Esophagus muscularis mucosa (tissue), 4 donors: ENCODE results near the gene MTHFR. TPM values are rescaled to one million over a fixed set of nuclear protein-coding genes. Genes with fewer than 3 reads are reported as not detected.

Source experiments
- DNase-seq: peaks from one replicate; pipeline ENCODE4 v3.0.0-alpha.2; 2017; ENCODE audit errors: extremely low spot score
- H3K27ac ChIP-seq, 4 donors: fragments of 200-600 bp; sonication (generic); replicated peaks in 1 of 4; 1 replicate in 3 of 4; 2 replicates in 1 of 4; pipeline ENCODE4 v1.5.1; 2016 to 2019; ENCODE audit warnings: mild to moderate bottlenecking in 1 of 4
- H3K27me3 ChIP-seq, 4 donors: fragments of 200-600 bp; sonication (generic); one replicate each; pipeline versions ENCODE4 v1.5.1 to v1.6.0; 2016 to 2019
- H3K36me3 ChIP-seq, 4 donors: fragments of 200-600 bp; sonication (generic); one replicate each; pipeline ENCODE4 v1.5.1; 2016 to 2019
- H3K4me1 ChIP-seq, 4 donors: fragments of 200-600 bp; sonication (generic); one replicate each; pipeline ENCODE4 v1.5.1; 2016 to 2019
- H3K4me3 ChIP-seq, 4 donors: fragments of 200-600 bp; sonication (generic); 1 replicate in 2 of 4; 2 replicates in 2 of 4; pipeline ENCODE4 v1.5.1; 2016 to 2019; ENCODE audit warnings: mild to moderate bottlenecking in 4 of 4, moderate library complexity in 1 of 4
- H3K9me3 ChIP-seq, 4 donors: fragments of 200-600 bp; sonication (generic); 1 replicate in 3 of 4; 2 replicates in 1 of 4; pipeline ENCODE4 v1.5.1; 2016 to 2019
- CTCF ChIP-seq, 3 experiments: fragments of 200-600 bp in 2 of 3; fragments of 450-650 bp in 1 of 3; sonication (generic) in 2 of 3; IDR thresholded peaks; one replicate each; pipeline ENCODE4 v1.5.1; 2017 to 2019; ENCODE audit warnings: antibody characterized with exemption in 3 of 3, mild to moderate bottlenecking in 2 of 3, moderate library complexity in 1 of 3
- EP300 ChIP-seq: sonication (generic); formaldehyde crosslinking; IDR thresholded peaks from one replicate; pipeline ENCODE4 v1.6.1; 2017; ENCODE audit warnings: antibody characterized with exemption
- POLR2A ChIP-seq: fragments of 450-650 bp; IDR thresholded peaks from one replicate; pipeline ENCODE4 v1.6.1; 2017; ENCODE audit warnings: antibody characterized with exemption, moderate library complexity, mild to moderate bottlenecking, low read depth
- POLR2AphosphoS5 ChIP-seq, 2 donors: sonication (generic); formaldehyde crosslinking; IDR thresholded peaks; one replicate each; pipeline ENCODE4 v1.6.1; 2017; ENCODE audit warnings: antibody characterized with exemption in 2 of 2
- WGBS: methylation state at CpG from one replicate; pipeline ENCODE4 v1.1.5; 2018; 5-methylcytosine and 5-hydroxymethylcytosine counted together
- intact Hi-C: fragments of 100-400 bp; cut with DNase I; formaldehyde crosslinking; loops from one replicate; pipeline ENCODE4 v1.15.1; 2023
- total RNA-seq, 4 donors: library from RNA; depleted of rRNA; stranded (reverse); fragments of >200 nt; gene quantifications; one replicate each; pipeline versions ENCODE4 v1.1.0 to v1.2.1, GENCODE V29; 2016

The MTHFR gene
- total RNA-seq, 4 donors from 2014 or later, result 23.4 to 38.6 (median 26.8) TPM

- no peak overlapping the region for H3K4me3 ChIP-seq
- DNase-seq, result no peak
- peaks cover 0 to 26% (median 11%) of the 10 kb centered on the region in 4 donors for H3K36me3 ChIP-seq
- H3K9me3 ChIP-seq, result no peaks in the 10 kb centered on the region
- H3K27me3 ChIP-seq, result peaks cover 0 to 17% (median 0%) of the 10 kb centered on the region in 4 donors
- H3K27ac ChIP-seq, result no peak overlapping the region
- intact Hi-C loops, result no loop called here
- 64% methylated on average over 8 of the region's 11 CpGs for WGBS
- H3K4me1 ChIP-seq, result peaks cover 5 to 9% (median 6%) of the 10 kb centered on the region in 4 donors
- TF ChIP-seq CTCF (IDR thresholded peaks at IDR 0.05) (no peak), POLR2AphosphoS5 (IDR thresholded peaks at IDR 0.05) (no peak), EP300 (no peak)
Observed at GRCh38 chr1:11850156-11850555, 44.4 kb upstream of the MTHFR start.

GRCh38 chr1:11848373-11848700, 42.6 kb upstream of the MTHFR start:
- WGBS, result 86% methylated on average over 9 of the region's 9 CpGs
- H3K4me1 ChIP-seq, result peaks cover 5 to 9% (median 6%) of the 10 kb centered on the region in 4 donors
- no peaks in the 10 kb centered on the region for H3K9me3 ChIP-seq
- H3K36me3 ChIP-seq, result peaks cover 8 to 44% (median 26%) of the 10 kb centered on the region in 4 donors
- peaks cover 0 to 7% (median 0%) of the 10 kb centered on the region in 4 donors for H3K27me3 ChIP-seq
- H3K27ac ChIP-seq, result no peak overlapping the region
- no peak for DNase-seq
- H3K4me3 ChIP-seq, result no peak overlapping the region
- no peak for TF ChIP-seq POLR2AphosphoS5 (IDR thresholded peaks at IDR 0.05)
- no peak for TF ChIP-seq POLR2A
- TF ChIP-seq CTCF (IDR thresholded peaks at IDR 0.05), result no peak
- TF ChIP-seq EP300, result no peak
- intact Hi-C loops, result no loop called here

- TF ChIP-seq POLR2AphosphoS5 (IDR thresholded peaks at IDR 0.05) (no peak), EP300 (no peak), POLR2A (no peak), CTCF (IDR thresholded peaks at IDR 0.05) (no peak)
- H3K9me3 ChIP-seq, result no peaks in the 10 kb centered on the region
- H3K4me3 ChIP-seq, result no peak within 1 kb of the TSS
- no peak for DNase-seq
- peaks cover 5 to 9% (median 6%) of the 10 kb centered on the region in 4 donors for H3K4me1 ChIP-seq
- intact Hi-C loops, result no loop called here
- peaks cover 9 to 47% (median 31%) of the 10 kb centered on the region in 4 donors for H3K36me3 ChIP-seq
- peaks cover 0 to 5% (median 0%) of the 10 kb centered on the region in 4 donors for H3K27me3 ChIP-seq
- WGBS, result 48% methylated on average over 16 of the region's 18 CpGs
- H3K27ac ChIP-seq, result no peak within 1 kb of the TSS
Observed at GRCh38 chr1:11847667-11848372, 42.1 kb upstream of the MTHFR start, which contains the start of gene NPPA. NPPA (minus strand) TSS chr1:11847783; CDS start chr1:11847684, 99 bp downstream.

- Histone ChIP-seq H3K4me3 (no peak overlapping the region), H3K9me3 (no peaks in the 10 kb centered on the region), H3K4me1 (peaks cover 5 to 15% (median 7%) of the 10 kb centered on the region in 4 donors), H3K27me3 (no peaks in the 10 kb centered on the region), H3K36me3 (peaks cover 21 to 67% (median 52%) of the 10 kb centered on the region in 4 donors), H3K27ac (no peak overlapping the region)
- 54% methylated on average over 5 of the region's 5 CpGs for WGBS
- DNase-seq, result no peak
- intact Hi-C loops, result no loop called here
- TF ChIP-seq POLR2AphosphoS5 (IDR thresholded peaks at IDR 0.05) (no peak), CTCF (IDR thresholded peaks at IDR 0.05) (no peak), EP300 (no peak), POLR2A (no peak)
Observed at GRCh38 chr1:11845641-11846335, 40.0 kb upstream of the MTHFR start.
